Kidney (tissue), 14 donors: ENCODE results near the gene NR2F1. TPM values are rescaled to one million over a fixed set of nuclear protein-coding genes. Genes with fewer than 3 reads are reported as not detected.

Experiments
- DNase-seq, 5 donors: peaks; one replicate each; pipeline ENCODE4 v3.0.0-alpha.2; 2013 to 2020
- FAIRE-seq: peaks from 2 replicates; lab custom pipeline; 2012; peaks lifted over from hg19 to GRCh38; lab: Jason Lieb, UNC
- H3K27ac ChIP-seq, 2 donors: one replicate each; pipeline ENCODE4 v1.7.0; 2013; ENCODE audit warnings: low read depth in 2 of 2, low read length in 2 of 2, inconsistent platforms in 1 of 2
- H3K27me3 ChIP-seq: one replicate; pipeline ENCODE4 v1.7.1; 2013; ENCODE audit warnings: low read length, inconsistent platforms; ENCODE audit not compliant: control insufficient read depth, insufficient read depth
- H3K36me3 ChIP-seq, 3 donors: one replicate each; pipeline versions ENCODE4 v1.7.0 to v1.7.1; 2013; ENCODE audit warnings: low read length in 3 of 3, control low read depth in 1 of 3, inconsistent platforms in 1 of 3; ENCODE audit not compliant: insufficient read depth in 3 of 3, control insufficient read depth in 2 of 3
- H3K4me1 ChIP-seq, 3 donors: one replicate each; pipeline versions ENCODE4 v1.7.0 to v1.7.1; 2013; ENCODE audit warnings: low read length in 3 of 3, inconsistent platforms in 1 of 3, low read depth in 1 of 3; ENCODE audit not compliant: control insufficient read depth in 2 of 3, insufficient read depth in 2 of 3
- H3K4me3 ChIP-seq, 3 donors: one replicate each; pipeline versions ENCODE4 v1.7.0 to v1.8.1; 2013; ENCODE audit warnings: low read length in 3 of 3, control low read depth in 1 of 3, inconsistent platforms in 1 of 3
- H3K9ac ChIP-seq, 3 donors: one replicate each; pipeline versions ENCODE4 v1.7.0 to v1.7.1; 2013; ENCODE audit warnings: low read length in 3 of 3, control low read depth in 1 of 3, inconsistent platforms in 1 of 3
- H3K9me3 ChIP-seq, 3 donors: one replicate each; pipeline versions ENCODE4 v1.7.0 to v1.7.1; 2013; ENCODE audit warnings: low read length in 3 of 3, control low read depth in 1 of 3, inconsistent platforms in 1 of 3; ENCODE audit not compliant: control insufficient read depth in 2 of 3, insufficient read depth in 1 of 3
- intact Hi-C: fragments of 100-400 bp; cut with DNase I; formaldehyde crosslinking; loops from one replicate; pipeline ENCODE4 v1.11.1; 2022
- polyA plus RNA-seq: library from polyadenylated mRNA; stranded (reverse); fragments of 350-450 nt; fragmentation: Illumina TruSeq; extraction: RNeasy Lipid Tissue Mini Kit (QIAGEN cat#74804); gene quantifications from one replicate; pipeline ENCODE4 v1.2.3, GENCODE V29; 2014; ENCODE audit warnings: low read depth, low replicate concordance; ENCODE audit not compliant: insufficient read depth
- total RNA-seq: library from RNA; stranded (reverse); fragmentation: NEBNext Ultra II Directional; extraction: Animal tissue kit (Norgen Biotek cat#: 25700); gene quantifications from one replicate; pipeline ENCODE4 v1.2.1, GENCODE V29; 2021
- TF ChIP-seq, protein P1 (sequence below): IDR thresholded peaks from 3 replicates; pipeline ENCODE4 v1.5.1; 2012; ENCODE audit warnings: mild to moderate bottlenecking, moderate library complexity, borderline replicate concordance; ENCODE audit not compliant: insufficient read depth; ENCODE audit errors: extremely low read depth
- donor health status: control.
- donor health status: control.
- donor health status: control.
- donor health status: control.
- donor health status: control.
- donor health status: DM: yes; HTN: yes; CAD: no.
- donor health status: Normal renal cell carcinoma (clear cell type).

Gene NR2F1
- total and polyA plus RNA-seq, 2 donors from 2014 or later: 22.8 to 49.5 TPM

DNA sequence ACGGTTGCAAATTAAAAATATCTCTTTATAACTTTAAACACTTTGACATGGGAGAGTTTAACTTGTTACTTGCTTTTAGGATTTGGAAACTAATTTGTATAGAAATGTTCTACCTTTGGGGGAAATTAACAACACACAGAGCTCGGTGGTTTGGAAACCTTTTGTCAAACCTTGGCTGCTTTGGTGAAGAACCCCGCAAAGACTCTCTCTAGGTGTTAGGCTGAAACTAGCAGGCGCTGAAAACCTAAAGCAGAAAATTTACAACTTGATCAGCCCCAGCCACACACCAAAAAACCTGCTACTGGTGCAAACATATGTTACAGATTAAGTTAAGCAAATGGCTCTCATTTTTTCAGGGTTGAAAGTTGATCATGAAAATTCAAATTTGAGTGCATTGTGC is 25.8 kb downstream of the NR2F1 start:
- TF ChIP-seq, protein P1, sequence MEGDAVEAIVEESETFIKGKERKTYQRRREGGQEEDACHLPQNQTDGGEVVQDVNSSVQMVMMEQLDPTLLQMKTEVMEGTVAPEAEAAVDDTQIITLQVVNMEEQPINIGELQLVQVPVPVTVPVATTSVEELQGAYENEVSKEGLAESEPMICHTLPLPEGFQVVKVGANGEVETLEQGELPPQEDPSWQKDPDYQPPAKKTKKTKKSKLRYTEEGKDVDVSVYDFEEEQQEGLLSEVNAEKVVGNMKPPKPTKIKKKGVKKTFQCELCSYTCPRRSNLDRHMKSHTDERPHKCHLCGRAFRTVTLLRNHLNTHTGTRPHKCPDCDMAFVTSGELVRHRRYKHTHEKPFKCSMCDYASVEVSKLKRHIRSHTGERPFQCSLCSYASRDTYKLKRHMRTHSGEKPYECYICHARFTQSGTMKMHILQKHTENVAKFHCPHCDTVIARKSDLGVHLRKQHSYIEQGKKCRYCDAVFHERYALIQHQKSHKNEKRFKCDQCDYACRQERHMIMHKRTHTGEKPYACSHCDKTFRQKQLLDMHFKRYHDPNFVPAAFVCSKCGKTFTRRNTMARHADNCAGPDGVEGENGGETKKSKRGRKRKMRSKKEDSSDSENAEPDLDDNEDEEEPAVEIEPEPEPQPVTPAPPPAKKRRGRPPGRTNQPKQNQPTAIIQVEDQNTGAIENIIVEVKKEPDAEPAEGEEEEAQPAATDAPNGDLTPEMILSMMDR: no peak
- intact Hi-C loops: loop anchor here (10.0 kb wide), 1 partner anchor 196 kb away; no protein-coding TSS in a partner anchor

DNA sequence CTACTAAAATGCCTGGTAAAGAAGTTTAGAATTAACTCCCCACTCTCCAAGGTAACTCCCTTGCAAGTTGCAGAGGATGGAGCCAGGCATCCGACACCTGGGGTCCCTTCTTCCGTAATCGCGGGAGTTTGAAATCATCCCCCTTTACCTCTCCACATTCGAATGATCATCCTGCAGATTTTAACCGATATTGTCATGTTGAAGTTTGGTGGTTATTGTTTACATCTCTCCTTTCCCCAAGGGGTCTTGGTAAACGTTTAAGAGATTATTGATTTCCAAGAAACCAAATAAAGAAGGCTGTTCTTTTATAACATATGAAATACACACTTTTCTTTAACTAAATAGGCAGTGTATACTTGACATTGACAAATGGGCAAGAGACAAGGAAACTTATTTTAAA is 26.7 kb downstream of the NR2F1 start:
- Histone ChIP-seq H3K36me3 (no peaks in the 10 kb centered on the region), H3K27ac (no peak overlapping the region), H3K9ac (no peak overlapping the region), H3K4me3 (no peak overlapping the region), H3K4me1 (peaks cover 0 to 5% (median 4%) of the 10 kb centered on the region in 3 donors), H3K27me3 (peaks cover 23% of the 10 kb centered on the region), H3K9me3 (no peaks in the 10 kb centered on the region)
- FAIRE-seq: no peak
- DNase-seq: peak in 2 of 5 donors; percentile 10 to 27
- TF ChIP-seq, protein P1: no peak
- intact Hi-C loops: loop anchor here (10.0 kb wide), 1 partner anchor 195 kb away; no protein-coding TSS in a partner anchor

More for the DNA sequence above, 25.8 kb downstream of the NR2F1 start:
- peaks cover 23% of the 10 kb centered on the region for H3K27me3 ChIP-seq
- H3K27ac ChIP-seq: no peak overlapping the region
- DNase-seq: peak in 1 of 5 donors; percentile 26
- no peak overlapping the region for H3K9ac ChIP-seq
- no peak for FAIRE-seq
- no peaks in the 10 kb centered on the region for H3K9me3 ChIP-seq
- H3K4me3 ChIP-seq: no peak overlapping the region
- no peaks in the 10 kb centered on the region for H3K36me3 ChIP-seq
- peaks cover 0 to 5% (median 4%) of the 10 kb centered on the region in 3 donors for H3K4me1 ChIP-seq

GRCh38 chr5:93610581-93611272 is 27.7 kb downstream of the NR2F1 start:
- TF ChIP-seq, protein P1: no peak
- no peaks in the 10 kb centered on the region for H3K36me3 ChIP-seq
- no peak overlapping the region for H3K9ac ChIP-seq
- no peak overlapping the region for H3K27ac ChIP-seq
- H3K4me1 ChIP-seq: peaks cover 0 to 5% (median 4%) of the 10 kb centered on the region in 3 donors
- FAIRE-seq (no peak), DNase-seq (peak in 4 of 5 donors; percentile 21 to 52 (median 26))
- no peak overlapping the region for H3K4me3 ChIP-seq
- no peaks in the 10 kb centered on the region for H3K9me3 ChIP-seq
- peaks cover 21% of the 10 kb centered on the region for H3K27me3 ChIP-seq
- intact Hi-C loops: no loop called here
